Neuronal stem cell (in vitro differentiated cells): ENCODE results near the gene PTCHD4.
"Not testable (repeated sequence)": the region's sequence is repeated elsewhere in the genome, so short reads cannot be mapped to it uniquely, and the experiment has no call there.

Experiments used
- DNase-seq: peaks from one replicate; pipeline ENCODE4 v3.0.0-alpha.2; 2013; ENCODE audit warnings: low spot score
- H2AFZ ChIP-seq: one replicate; pipeline ENCODE4 v1.6.1; 2013; ENCODE audit warnings: mild to moderate bottlenecking, low read length, inconsistent platforms
- H2AK5ac ChIP-seq: 2 replicates; pipeline ENCODE4 v1.6.1; 2013; ENCODE audit warnings: low read depth, mild to moderate bottlenecking, inconsistent platforms, low read length, moderate library complexity, mixed read lengths
- H2BK120ac ChIP-seq: 2 replicates; pipeline ENCODE4 v1.6.1; 2013; ENCODE audit warnings: low read depth, mild to moderate bottlenecking, inconsistent platforms, low read length, moderate library complexity, mixed read lengths
- H2BK12ac ChIP-seq: one replicate; pipeline ENCODE4 v1.6.1; 2013; ENCODE audit warnings: low read length, inconsistent platforms
- H2BK15ac ChIP-seq: 2 replicates; pipeline ENCODE4 v1.6.1; 2013; ENCODE audit warnings: mild to moderate bottlenecking, low read length, inconsistent platforms, mixed read lengths
- H2BK5ac ChIP-seq: one replicate; pipeline ENCODE4 v1.6.1; 2013; ENCODE audit warnings: inconsistent platforms, mild to moderate bottlenecking, low read length, moderate library complexity
- H3K14ac ChIP-seq: one replicate; pipeline ENCODE4 v1.6.1; 2013; ENCODE audit warnings: low read length, inconsistent platforms
- H3K18ac ChIP-seq: 2 replicates; pipeline ENCODE4 v1.6.1; 2013; ENCODE audit warnings: low read length, inconsistent platforms
- H3K23ac ChIP-seq: 2 replicates; pipeline ENCODE4 v1.6.1; 2013; ENCODE audit warnings: low read depth, mild to moderate bottlenecking, mixed read lengths, low read length, inconsistent platforms; ENCODE audit not compliant: poor library complexity
- H3K27ac ChIP-seq: replicated peaks from 3 replicates; pipeline ENCODE4 v1.5.1; 2013; ENCODE audit warnings: low read length, inconsistent platforms
- H3K27me3 ChIP-seq, 3 experiments: 2 replicates each; pipeline ENCODE4 v1.6.1; 2013; ENCODE audit warnings: low read length in 3 of 3, mild to moderate bottlenecking in 2 of 3, inconsistent platforms in 1 of 3, low read depth in 1 of 3, mixed read lengths in 1 of 3, moderate library complexity in 1 of 3; ENCODE audit not compliant: control insufficient read depth in 3 of 3, insufficient read depth in 3 of 3
- H3K36me3 ChIP-seq, 2 donors: replicated peaks in 1 of 2; 2 replicates each; pipeline ENCODE4 v1.6.1; 2013; ENCODE audit warnings: low read length in 2 of 2; ENCODE audit not compliant: control insufficient read depth in 2 of 2, insufficient read depth in 2 of 2
- H3K4ac ChIP-seq: 2 replicates; pipeline ENCODE4 v1.6.1; 2013; ENCODE audit warnings: inconsistent platforms, mild to moderate bottlenecking, low read length, moderate library complexity
- H3K4me1 ChIP-seq, 2 donors: 1 replicate in 1 of 2; 2 replicates in 1 of 2; pipeline ENCODE4 v1.6.1; 2013; ENCODE audit warnings: low read length in 2 of 2, low read depth in 1 of 2; ENCODE audit not compliant: control insufficient read depth in 2 of 2, insufficient read depth in 1 of 2
- H3K4me2 ChIP-seq: one replicate; pipeline ENCODE4 v1.6.1; 2013; ENCODE audit warnings: mild to moderate bottlenecking, low read length, inconsistent platforms; ENCODE audit not compliant: insufficient read depth, poor library complexity, severe bottlenecking
- H3K4me3 ChIP-seq, 2 donors: 2 replicates each; pipeline ENCODE4 v1.5.1; 2013; ENCODE audit warnings: low read length in 2 of 2, mild to moderate bottlenecking in 2 of 2, inconsistent platforms in 1 of 2, moderate library complexity in 1 of 2
- H3K79me1 ChIP-seq: one replicate; pipeline ENCODE4 v1.6.1; 2013; ENCODE audit warnings: low read depth, mild to moderate bottlenecking, inconsistent platforms, low read length, moderate library complexity
- H3K9ac ChIP-seq: one replicate; pipeline ENCODE4 v1.6.1; 2013; ENCODE audit warnings: mild to moderate bottlenecking, low read depth, low read length, inconsistent platforms; ENCODE audit not compliant: poor library complexity
- H3K9me3 ChIP-seq, 2 donors: replicated peaks in 1 of 2; 2 replicates each; pipeline versions ENCODE3 to v1.6.1; 2013; ENCODE audit warnings: low read length in 2 of 2, mild to moderate bottlenecking in 2 of 2, inconsistent platforms in 1 of 2, low read depth in 1 of 2, mixed read lengths in 1 of 2, moderate library complexity in 1 of 2; ENCODE audit not compliant: control insufficient read depth in 2 of 2, insufficient read depth in 1 of 2
- H4K8ac ChIP-seq: one replicate; pipeline ENCODE4 v1.6.1; 2013; ENCODE audit warnings: low read depth, mild to moderate bottlenecking, inconsistent platforms, low read length, moderate library complexity
- H4K91ac ChIP-seq: one replicate; pipeline ENCODE4 v1.6.1; 2013; ENCODE audit warnings: low read length, low read depth, mild to moderate bottlenecking, inconsistent platforms; ENCODE audit not compliant: poor library complexity
- WGBS, 2 donors: extraction: QIAGEN DNeasy Blood & Tissue Kit; methylation state at CpG; one replicate each; pipeline ENCODE4 v1.1.7; 2013; ENCODE audit warnings: missing lambda C conversion rate in 2 of 2, mixed read lengths in 1 of 2; ENCODE audit not compliant: insufficient read length in 2 of 2, insufficient replicate concordance in 1 of 2; ENCODE audit errors: extremely low coverage in 2 of 2; 5-methylcytosine and 5-hydroxymethylcytosine counted together

PTCHD4 gene

DNA sequence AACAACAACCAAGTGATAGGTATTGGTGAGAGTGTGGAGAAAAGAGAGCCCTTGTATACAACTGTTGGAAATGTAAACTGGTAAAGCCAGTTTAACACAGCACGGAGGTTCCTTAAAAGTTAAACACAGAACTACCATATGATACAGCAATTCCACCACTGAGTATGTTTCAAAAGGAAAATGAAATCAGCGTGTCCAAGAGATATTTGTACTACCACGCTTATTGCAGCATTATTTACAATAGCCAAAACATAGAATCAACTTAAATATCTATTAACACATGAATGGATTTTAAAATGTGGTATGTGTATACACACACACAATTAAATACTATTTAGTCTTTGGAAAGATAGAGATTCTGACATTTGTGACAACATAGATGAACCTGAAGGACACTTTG is 1.1 kb downstream of the PTCHD4 start:
- no peaks in the 10 kb centered on the region for H3K79me1 ChIP-seq
- H3K9ac ChIP-seq, result no peak overlapping the region
- no peak overlapping the region for H2BK5ac ChIP-seq
- H3K4me2 ChIP-seq, result no peak overlapping the region
- no peak overlapping the region for H3K14ac ChIP-seq
- no CpG with 5 or more reads among the region's 3 CpGs for WGBS, 2 donors
- no peak overlapping the region for H3K27ac ChIP-seq
- peaks cover 5 to 13% of the 10 kb centered on the region in 2 donors for H3K4me1 ChIP-seq
- H2BK15ac ChIP-seq, result no peak overlapping the region
- H3K9me3 ChIP-seq, result no peaks in the 10 kb centered on the region
- H3K4me3 ChIP-seq, result peak overlapping the region; percentile 41 to 72
- no peaks in the 10 kb centered on the region for H3K36me3 ChIP-seq
- no peak overlapping the region for H3K18ac ChIP-seq
- DNase-seq, result no peak
- no peak overlapping the region for H2BK120ac ChIP-seq
- H3K4ac ChIP-seq, result no peak overlapping the region
- no peak overlapping the region for H2AFZ ChIP-seq
- no peak overlapping the region for H4K91ac ChIP-seq
- H2AK5ac ChIP-seq, result no peak overlapping the region
- H2BK12ac ChIP-seq, result no peak overlapping the region
- H3K27me3 ChIP-seq, result no peaks in the 10 kb centered on the region
- H4K8ac ChIP-seq, result no peak overlapping the region
- no peak overlapping the region for H3K23ac ChIP-seq

DNA sequence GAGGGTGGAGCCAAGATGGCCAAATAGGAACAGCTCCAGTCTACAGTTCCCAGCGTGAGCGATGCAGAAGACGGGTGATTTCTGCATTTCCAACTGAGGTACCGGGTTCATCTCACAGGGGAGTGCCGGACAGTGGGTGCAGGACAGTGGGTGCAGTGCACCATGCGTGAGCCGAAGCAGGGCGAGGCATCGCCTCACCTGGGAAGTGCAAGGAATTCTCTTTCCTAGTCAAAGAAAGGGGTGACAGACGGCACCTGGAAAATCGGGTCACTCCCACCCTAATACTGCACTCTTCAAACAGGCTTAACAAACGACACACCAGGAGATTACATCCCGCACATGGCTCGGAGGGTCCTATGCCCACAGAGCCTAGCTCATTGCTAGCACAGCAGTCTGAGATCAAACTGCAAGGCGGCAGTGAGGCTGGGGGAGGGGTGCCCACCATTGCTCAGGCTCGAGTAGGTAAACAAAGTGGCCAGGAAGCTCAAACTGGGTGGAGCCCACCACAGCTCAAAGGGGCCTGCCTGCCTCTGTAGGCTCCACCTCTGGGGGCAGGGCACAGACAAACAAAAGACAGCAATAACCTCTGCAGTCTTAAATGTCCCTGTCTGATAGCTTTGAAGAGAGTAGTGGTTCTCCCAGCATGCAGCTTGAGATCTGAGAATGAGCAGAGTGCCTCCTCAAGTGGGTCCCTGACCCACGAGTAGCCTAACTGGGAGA is 8.4 kb downstream of the PTCHD4 start:
- not testable (repeated sequence) for H3K23ac ChIP-seq, H2AK5ac ChIP-seq, H3K36me3 ChIP-seq, H3K4ac ChIP-seq, H3K27ac ChIP-seq, H3K4me2 ChIP-seq, H2BK15ac ChIP-seq, H3K9ac ChIP-seq, H3K4me3 ChIP-seq, H2BK5ac ChIP-seq, H2BK12ac ChIP-seq, H3K14ac ChIP-seq, H3K79me1 ChIP-seq, H3K9me3 ChIP-seq, H4K8ac ChIP-seq, H3K18ac ChIP-seq, H4K91ac ChIP-seq, H2BK120ac ChIP-seq, H2AFZ ChIP-seq, H3K27me3 ChIP-seq, DNase-seq, H3K4me1 ChIP-seq
- no CpG with 5 or more reads among the region's 17 CpGs for WGBS, 2 donors

DNA sequence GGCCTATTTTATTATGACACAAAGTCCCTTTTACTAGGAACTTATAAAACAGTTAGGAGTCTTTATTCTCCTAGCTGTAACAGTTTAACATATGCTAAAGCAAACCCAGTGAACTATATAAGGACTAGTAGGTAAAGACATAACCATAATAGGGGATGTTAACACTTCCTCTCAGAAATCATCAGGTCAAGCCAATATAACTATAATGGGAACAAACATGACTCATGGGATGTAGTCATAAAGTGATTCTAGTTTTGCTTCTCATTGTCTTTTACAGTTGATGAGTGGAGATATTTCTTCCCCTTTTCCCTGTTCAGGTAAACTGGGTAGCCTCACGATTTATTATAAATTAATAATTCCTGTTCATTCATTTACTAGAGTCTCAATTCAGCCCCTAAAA is 9.7 kb downstream of the PTCHD4 start:
- WGBS, 2 donors, result no CpG with 5 or more reads among the region's 1 CpG
- Histone ChIP-seq H3K14ac (no peak overlapping the region), H2BK15ac (no peak overlapping the region), H2AK5ac (no peak overlapping the region), H3K36me3 (peaks cover 3 to 5% of the 10 kb centered on the region in 2 donors), H3K4me3 (no peak overlapping the region), H3K9ac (no peak overlapping the region), H2BK12ac (no peak overlapping the region), H3K18ac (no peak overlapping the region), H3K79me1 (peaks cover 3% of the 10 kb centered on the region), H3K23ac (no peak overlapping the region), H3K27me3 (no peaks in the 10 kb centered on the region), H4K8ac (no peak overlapping the region), H3K9me3 (peaks cover 0 to 6% of the 10 kb centered on the region in 2 donors), H2AFZ (no peak overlapping the region), H2BK5ac (no peak overlapping the region), H3K4me2 (no peak overlapping the region), H3K27ac (no peak overlapping the region), H3K4me1 (no peaks in the 10 kb centered on the region), H3K4ac (no peak overlapping the region), H2BK120ac (no peak overlapping the region), H4K91ac (no peak overlapping the region)
- DNase-seq, result no peak

DNA sequence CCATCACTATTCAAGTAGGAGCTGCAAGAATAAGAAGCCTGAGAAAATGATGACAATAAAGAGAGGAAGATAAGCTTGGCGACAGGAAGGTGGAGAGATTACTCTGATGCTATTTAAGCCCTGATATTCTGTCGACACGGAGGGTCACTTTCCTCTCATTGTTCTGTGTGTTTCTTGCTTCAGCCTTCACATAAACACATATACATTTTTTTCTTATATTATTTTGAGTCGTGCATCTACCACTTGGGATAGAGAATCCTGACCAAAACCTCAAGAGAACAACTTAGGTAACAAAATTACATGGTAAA is 10.5 kb downstream of the PTCHD4 start:
- H3K27ac ChIP-seq, result no peak overlapping the region
- H2BK120ac ChIP-seq, result no peak overlapping the region
- no peak overlapping the region for H3K18ac ChIP-seq
- no peak overlapping the region for H4K8ac ChIP-seq
- H3K4me2 ChIP-seq, result no peak overlapping the region
- no peak overlapping the region for H2AFZ ChIP-seq
- no peaks in the 10 kb centered on the region for H3K27me3 ChIP-seq
- peaks cover 3 to 5% of the 10 kb centered on the region in 2 donors for H3K36me3 ChIP-seq
- H3K9me3 ChIP-seq, result peaks cover 0 to 6% of the 10 kb centered on the region in 2 donors
- DNase-seq, result no peak
- no peak overlapping the region for H3K4me3 ChIP-seq
- H2AK5ac ChIP-seq, result no peak overlapping the region
- H4K91ac ChIP-seq, result no peak overlapping the region
- no peak overlapping the region for H3K14ac ChIP-seq
- H3K4me1 ChIP-seq, result no peaks in the 10 kb centered on the region
- H3K9ac ChIP-seq, result no peak overlapping the region
- H3K23ac ChIP-seq, result no peak overlapping the region
- H2BK15ac ChIP-seq, result no peak overlapping the region
- H2BK12ac ChIP-seq, result no peak overlapping the region
- H3K4ac ChIP-seq, result no peak overlapping the region
- peaks cover 3% of the 10 kb centered on the region for H3K79me1 ChIP-seq
- WGBS, 2 donors, result no CpG with 5 or more reads among the region's 4 CpGs
- no peak overlapping the region for H2BK5ac ChIP-seq
